BJ (cell line): Measurements from ENCODE around the gene SYNE3. TPM values are rescaled to one million over a fixed set of nuclear protein-coding genes. Genes with fewer than 3 reads are reported as not detected.

ENCODE experiments used
- CTCF ChIA-PET: fragments of 350-600 bp; formaldehyde crosslinking; extraction: SDS; loops from one replicate; lab custom pipeline; 2021; ENCODE audit warnings: antibody characterized with exemption, inconsistent platforms; lab: Yijun Ruan, JAX
- POLR2A ChIA-PET: fragments of 300-600 bp; sonication (Branson Sonifier 250); formaldehyde crosslinking; extraction: SDS; loops from one replicate; lab custom pipeline; 2021; ENCODE audit warnings: antibody characterized with exemption; lab: Charles Lee
- DNase-seq: peaks from one replicate; pipeline ENCODE4 v3.0.0-alpha.2; 2011; ENCODE audit warnings: low read depth
- H3K27me3 ChIP-seq: 2 replicates; pipeline ENCODE4 v1.6.0; 2011; ENCODE audit warnings: low read length; ENCODE audit not compliant: control insufficient read depth, insufficient read depth
- H3K36me3 ChIP-seq: 2 replicates; pipeline ENCODE4 v1.5.1; 2011; ENCODE audit warnings: low read length; ENCODE audit not compliant: control insufficient read depth, insufficient read depth
- H3K4me3 ChIP-seq: 2 replicates; pipeline ENCODE4 v1.5.1; 2011; ENCODE audit warnings: low read depth, mild to moderate bottlenecking, control low read depth, low read length
- CTCF ChIP-seq: IDR thresholded peaks from 2 replicates; pipeline ENCODE4 v1.5.1; 2011; ENCODE audit warnings: low read depth, mild to moderate bottlenecking, control low read depth, inconsistent platforms, low read length, moderate library complexity; ENCODE audit not compliant: insufficient read depth
- polyA plus RNA-seq: library from polyadenylated mRNA; depleted of rRNA; stranded (reverse); fragments of >200 nt; gene quantifications from 2 replicates; pipeline ENCODE4 v1.2.3, GENCODE V29; 2011

Gene SYNE3
- polyA plus RNA-seq, 1 experiment = 3.5 TPM

DNA sequence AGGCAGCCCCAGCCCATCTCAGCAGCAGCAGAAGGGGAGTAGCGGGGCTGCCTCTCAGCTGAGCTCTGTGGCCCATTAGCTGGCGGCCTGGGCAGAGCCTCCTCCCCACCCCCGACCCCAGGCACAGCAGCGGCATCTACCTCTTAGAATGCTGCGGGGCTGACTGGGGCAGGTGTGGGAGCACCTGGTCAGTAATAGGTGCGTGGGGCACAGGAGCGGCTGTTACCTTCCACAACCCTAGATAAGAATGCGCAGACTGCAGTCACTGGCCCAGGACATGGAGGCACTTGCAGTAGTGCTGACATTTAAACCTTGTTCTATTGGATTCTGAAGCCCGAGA lies 35.6 kb downstream of the SYNE3 start:
- no peak for DNase-seq
- ChIA-PET POLR2A (no interaction called here), CTCF (interaction anchor here (0.6 to 1.8 kb wide), 2 partner anchors 10 to 46 kb away, joined by 3 to 12 read pairs; no protein-coding TSS in a partner anchor)
- TF ChIP-seq CTCF = no peak
- H3K4me3 ChIP-seq = no peak overlapping the region
- H3K27me3 ChIP-seq = no peaks in the 10 kb centered on the region
- H3K36me3 ChIP-seq = no peaks in the 10 kb centered on the region

DNA sequence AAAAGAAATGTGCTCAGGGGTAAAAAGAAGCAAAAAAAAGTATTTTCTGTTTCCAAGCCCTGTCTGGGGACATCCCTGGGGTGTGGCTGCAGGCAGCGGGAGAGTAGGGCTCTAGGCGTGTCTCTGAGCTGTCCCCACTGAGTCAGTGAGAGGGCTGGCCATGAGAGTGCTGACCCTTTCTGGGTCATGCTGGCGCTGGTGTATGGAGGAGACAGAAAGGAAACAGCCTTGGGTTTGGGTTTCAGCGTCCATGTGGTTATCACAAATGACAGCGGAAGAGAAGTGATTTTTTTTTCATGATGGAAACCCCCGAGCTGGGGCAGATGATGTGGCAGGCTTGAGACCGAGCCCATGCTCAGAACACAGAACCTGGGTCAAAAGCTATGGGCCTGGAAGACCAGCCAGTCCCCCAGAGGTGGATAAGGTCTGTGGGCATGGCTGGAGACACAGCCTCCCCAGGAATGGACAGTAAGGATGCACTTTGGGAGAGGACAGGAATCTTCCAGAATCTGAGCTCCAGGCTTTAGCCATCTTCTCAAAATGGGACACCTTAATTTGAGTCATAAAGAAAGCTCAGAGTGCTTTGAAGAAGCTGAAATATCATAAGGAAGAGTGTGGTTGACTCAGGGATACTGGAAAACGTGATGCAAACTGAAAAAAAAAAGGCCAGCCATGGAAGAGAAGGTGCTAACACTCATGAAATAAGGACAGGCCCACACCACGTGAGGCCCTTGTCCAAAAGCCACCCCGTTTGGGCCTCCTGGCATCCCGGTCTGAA lies 36.2 kb downstream of the SYNE3 start:
- Histone ChIP-seq H3K4me3 (no peak overlapping the region), H3K36me3 (peaks cover 1% of the 10 kb centered on the region; the same call in 1 of the 2 replicates), H3K27me3 (no peaks in the 10 kb centered on the region)
- ChIA-PET CTCF (interaction anchor here (1.4 to 1.8 kb wide), 2 partner anchors 9 to 47 kb away, joined by 4 to 12 read pairs; no protein-coding TSS in a partner anchor), POLR2A (no interaction called here)
- no peak for DNase-seq
- TF ChIP-seq CTCF = no peak

DNA sequence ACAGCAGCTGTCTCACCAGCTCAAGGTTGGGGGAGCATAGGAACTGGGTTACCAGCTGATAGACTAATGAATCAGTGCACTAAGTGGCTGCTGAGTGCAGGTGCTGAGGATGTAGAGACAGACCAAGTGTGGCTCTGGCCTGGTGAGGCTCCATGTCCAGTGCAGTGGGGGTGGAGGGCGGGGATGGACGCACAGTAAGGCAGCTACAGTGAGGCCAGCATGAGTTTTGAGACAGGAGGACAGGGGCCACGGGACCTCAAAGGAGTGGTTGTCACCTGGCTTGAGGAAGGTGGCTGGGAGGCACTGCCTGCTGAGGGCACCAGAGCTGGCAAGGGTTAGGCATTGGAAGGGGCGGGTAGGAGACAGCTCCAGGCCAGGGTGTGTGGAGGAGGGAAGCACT lies 37.0 kb downstream of the SYNE3 start:
- ChIA-PET CTCF (interaction anchor here (1.2 to 1.4 kb wide), 2 partner anchors 8 to 48 kb away, joined by 3 to 4 read pairs; no protein-coding TSS in a partner anchor), POLR2A (interaction anchor here (0.7 kb wide), 1 partner anchor 24 kb away, joined by 12 read pairs; no protein-coding TSS in a partner anchor)
- DNase-seq = no peak
- peaks cover 9% of the 10 kb centered on the region for H3K36me3 ChIP-seq
- no peak overlapping the region for H3K4me3 ChIP-seq
- no peak for TF ChIP-seq CTCF
- H3K27me3 ChIP-seq = no peaks in the 10 kb centered on the region

DNA sequence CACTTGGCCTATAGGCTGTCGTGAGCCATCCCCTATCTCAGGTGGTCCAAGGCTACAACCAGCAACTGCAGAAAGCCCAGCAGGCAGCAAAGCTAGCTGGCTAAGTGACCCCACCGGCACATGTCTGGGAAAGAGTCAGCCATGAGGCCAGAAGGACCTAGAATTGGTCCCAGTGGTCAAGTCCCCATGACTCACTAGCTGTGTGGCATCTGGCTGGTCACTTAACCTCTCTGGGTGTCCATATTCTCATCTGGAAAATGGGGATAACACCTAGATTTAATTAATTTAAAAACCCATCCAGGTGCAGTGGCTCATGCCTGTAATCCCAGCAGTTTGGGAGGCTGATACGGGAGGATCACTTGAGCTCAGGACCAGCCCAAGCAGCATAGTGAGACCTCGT lies 37.6 kb downstream of the SYNE3 start:
- ChIA-PET CTCF (interaction anchor here (0.7 to 1.4 kb wide), 4 partner anchors 8 to 48 kb away, joined by 3 to 4 read pairs (median 3); no protein-coding TSS in a partner anchor), POLR2A (interaction anchor here (0.7 kb wide), 1 partner anchor 24 kb away, joined by 12 read pairs; no protein-coding TSS in a partner anchor)
- Histone ChIP-seq H3K27me3 (no peaks in the 10 kb centered on the region), H3K36me3 (peaks cover 14% of the 10 kb centered on the region), H3K4me3 (no peak overlapping the region)
- TF ChIP-seq CTCF = no peak
- DNase-seq = no peak

- H3K36me3 ChIP-seq = peaks cover 17% of the 10 kb centered on the region
- ChIA-PET CTCF (interaction anchor here (0.7 to 1.2 kb wide), 4 partner anchors 10 to 42 kb away, joined by 3 read pairs; no protein-coding TSS in a partner anchor), POLR2A (no interaction called here)
- no peak for TF ChIP-seq CTCF
- H3K4me3 ChIP-seq = no peak overlapping the region
- no peak for DNase-seq
- H3K27me3 ChIP-seq = no peaks in the 10 kb centered on the region
These were observed 38.1 kb downstream of the SYNE3 start for GRCh38 chr14:95478309-95478708.
